GM19025 (cell line): ENCODE results near the gene ACACA.
"Not testable (repeated sequence)": the region's sequence is repeated elsewhere in the genome, so short reads cannot be mapped to it uniquely, and the experiment has no call there.

Source experiments
- ATAC-seq: cut with Tn5 transposase; IDR thresholded peaks from one replicate; pipeline ENCODE4 v1.9.1; 2021; ENCODE audit warnings: mild to moderate bottlenecking, low read depth, moderate library complexity; ENCODE audit not compliant: unreplicated experiment

ACACA gene

GRCh38 chr17:37188157-37188556, 218.5 kb downstream of the ACACA start:
- ATAC-seq = no peak

- ATAC-seq = no peak
Measured at GRCh38 chr17:37187262-37187661, 219.4 kb downstream of the ACACA start.

GRCh38 chr17:37182786-37183465, 223.7 kb downstream of the ACACA start:
- ATAC-seq = no peak

- ATAC-seq = no peak
Measured at GRCh38 chr17:37180376-37180775, 226.3 kb downstream of the ACACA start.

GRCh38 chr17:37179893-37180292, 226.7 kb downstream of the ACACA start:
- ATAC-seq = no peak

GRCh38 chr17:37177254-37177870, 229.3 kb downstream of the ACACA start:
- no peak for ATAC-seq

GRCh38 chr17:37176723-37177122, 229.9 kb downstream of the ACACA start:
- ATAC-seq = no peak

GRCh38 chr17:37174205-37174604, 232.4 kb downstream of the ACACA start:
- no peak for ATAC-seq

GRCh38 chr17:37170881-37171425, 235.7 kb downstream of the ACACA start:
- ATAC-seq = no peak

- no peak for ATAC-seq
Measured at GRCh38 chr17:37168731-37169353, 237.8 kb downstream of the ACACA start.

- no peak for ATAC-seq
Measured at GRCh38 chr17:37167756-37168155, 238.9 kb downstream of the ACACA start.

- ATAC-seq = no peak
Measured at GRCh38 chr17:37164057-37164456, 242.6 kb downstream of the ACACA start.

GRCh38 chr17:37162800-37163199, 243.8 kb downstream of the ACACA start:
- no peak for ATAC-seq

GRCh38 chr17:37160944-37161343, 245.7 kb downstream of the ACACA start:
- ATAC-seq = no peak

- no peak for ATAC-seq
Measured at GRCh38 chr17:37158290-37158689, 248.3 kb downstream of the ACACA start.

- no peak for ATAC-seq
Measured at GRCh38 chr17:37148156-37148555, 258.5 kb downstream of the ACACA start.

GRCh38 chr17:37147301-37147812, 259.3 kb downstream of the ACACA start:
- ATAC-seq = peak; percentile 63

- no peak for ATAC-seq
Measured at GRCh38 chr17:37146086-37147064, 260.3 kb downstream of the ACACA start.

- no peak for ATAC-seq
Measured at GRCh38 chr17:37144075-37144701, 262.4 kb downstream of the ACACA start.

GRCh38 chr17:37143558-37143957, 263.1 kb downstream of the ACACA start:
- not testable (repeated sequence) for ATAC-seq
